HG02970 (cell line): ENCODE results near the gene TSHZ1.
"Not testable (repeated sequence)": the region's sequence is repeated elsewhere in the genome, so short reads cannot be mapped to it uniquely, and the experiment has no call there.

Source experiments
- ATAC-seq: cut with Tn5 transposase; IDR thresholded peaks from one replicate; pipeline ENCODE4 v1.9.1; 2021; ENCODE audit warnings: mild to moderate bottlenecking, moderate library complexity, moderate number of reproducible peaks; ENCODE audit not compliant: unreplicated experiment, low FRiP score

TSHZ1 gene

DNA sequence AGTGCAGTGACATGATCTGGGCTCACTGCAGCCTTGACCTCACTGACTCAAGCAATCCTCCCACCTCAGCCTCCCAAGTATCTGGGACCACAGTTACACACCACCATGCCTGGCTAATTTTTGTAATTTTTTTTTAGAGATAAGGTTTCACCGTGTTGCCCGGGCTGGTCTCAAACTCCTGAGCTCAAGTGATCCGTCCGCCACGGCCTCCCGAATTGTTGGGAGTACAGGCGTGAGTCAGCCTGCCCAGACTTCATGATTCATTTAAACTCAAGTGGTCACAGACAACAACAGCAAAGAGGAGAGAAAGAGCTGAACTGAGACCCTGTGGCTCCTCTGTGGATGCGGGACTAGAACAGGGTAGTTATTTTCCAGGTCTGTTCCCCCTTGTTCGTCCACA is 83.0 kb downstream of the TSHZ1 start:
- no peak for ATAC-seq

DNA sequence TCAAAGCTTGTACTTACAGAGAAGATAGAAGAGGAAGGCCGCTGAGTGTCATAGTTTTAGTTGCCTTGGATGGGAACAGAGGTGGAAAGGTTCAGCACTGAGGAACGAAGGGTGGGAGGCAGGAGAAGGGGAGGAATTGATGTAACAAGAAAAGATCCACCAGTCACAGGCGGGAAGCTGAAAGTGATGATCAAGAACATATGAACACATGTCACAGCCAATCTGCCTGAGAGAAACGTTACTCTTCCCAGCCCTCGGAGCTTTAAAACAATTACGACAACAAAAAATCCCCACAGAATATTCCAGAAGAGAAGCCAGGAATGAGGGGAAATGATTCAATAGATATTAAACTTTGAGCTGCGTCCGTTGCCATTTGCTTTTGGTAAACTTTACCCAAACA is 87.1 kb downstream of the TSHZ1 start:
- ATAC-seq = no peak

DNA sequence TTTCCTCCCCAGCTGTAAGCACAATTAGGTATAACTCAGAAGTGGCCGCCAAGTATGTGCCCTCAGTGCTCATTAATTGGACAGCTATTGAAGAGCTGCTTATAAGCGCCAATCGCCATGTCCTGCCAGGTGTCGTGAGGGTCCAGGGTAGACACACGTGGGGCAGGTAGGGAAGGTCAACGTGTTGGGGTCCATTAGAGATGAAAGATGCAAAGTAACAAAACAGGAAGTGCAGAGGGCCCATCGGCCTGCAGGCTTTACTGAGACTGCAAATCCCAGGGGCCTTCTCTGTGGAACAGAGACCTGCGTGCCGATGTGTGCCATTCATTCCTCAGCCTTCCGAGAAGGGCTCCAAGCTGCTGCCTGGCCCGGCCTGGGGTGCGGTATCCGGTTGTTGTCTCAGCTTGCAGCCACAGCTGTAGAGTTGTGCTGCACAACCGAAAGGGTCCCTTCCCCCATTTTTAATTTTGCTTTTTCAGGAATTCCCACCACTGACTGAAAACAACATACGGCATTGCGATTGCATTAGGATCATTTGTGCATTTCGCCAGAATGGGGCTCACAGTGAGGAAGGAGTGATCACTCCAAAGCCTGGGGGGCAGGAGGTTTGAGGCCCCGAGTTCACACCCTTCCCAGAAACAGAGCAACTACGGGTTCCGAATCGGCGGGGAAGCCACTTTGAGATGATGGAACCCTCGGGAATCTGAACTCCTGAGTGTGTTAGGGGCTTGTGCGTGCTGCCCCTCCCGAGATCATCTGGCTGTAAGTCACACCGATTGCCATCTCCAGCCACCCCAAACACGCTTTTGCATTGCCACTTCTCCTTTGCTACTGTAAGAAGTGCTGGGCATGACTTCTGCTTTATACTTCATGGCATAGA is 94.3 kb downstream of the TSHZ1 start:
- no peak for ATAC-seq

DNA sequence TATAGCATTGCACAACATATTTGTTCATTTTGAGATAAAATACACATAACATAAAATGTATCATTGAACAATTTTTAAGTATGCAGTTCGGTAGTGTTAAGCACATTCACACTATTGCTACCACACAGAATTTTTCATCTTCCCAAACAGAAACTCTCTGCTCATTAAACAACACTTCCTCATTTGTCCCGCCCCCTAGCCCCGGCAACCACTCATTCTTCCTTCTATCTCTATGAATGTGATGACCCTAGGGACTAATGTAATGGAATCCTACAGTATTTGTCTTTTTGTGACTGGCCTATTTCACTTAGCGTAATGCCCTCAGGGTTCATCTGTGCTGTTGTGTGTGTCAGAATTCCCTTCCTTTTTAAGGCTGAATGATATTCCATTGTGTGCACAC is 95.4 kb downstream of the TSHZ1 start:
- no peak for ATAC-seq

DNA sequence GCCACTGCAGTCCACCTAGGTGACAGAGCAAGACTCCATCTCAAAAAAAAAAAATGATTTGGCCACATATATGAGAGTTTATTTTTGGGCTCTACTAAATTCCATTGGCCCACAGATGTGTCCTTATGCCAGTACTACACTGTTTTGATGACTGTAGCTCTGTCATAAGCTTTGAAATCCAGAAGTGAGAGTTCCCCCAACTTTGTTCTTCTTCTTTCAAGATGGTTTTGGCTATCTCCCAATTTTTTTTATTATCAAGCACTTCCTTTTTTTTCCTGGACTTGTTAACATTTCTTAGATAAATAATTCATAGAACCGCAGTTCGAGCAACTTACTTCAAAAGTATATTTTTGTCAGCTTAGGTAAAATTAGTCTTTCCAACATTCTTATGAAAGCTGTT is 96.9 kb downstream of the TSHZ1 start:
- ATAC-seq = no peak

DNA sequence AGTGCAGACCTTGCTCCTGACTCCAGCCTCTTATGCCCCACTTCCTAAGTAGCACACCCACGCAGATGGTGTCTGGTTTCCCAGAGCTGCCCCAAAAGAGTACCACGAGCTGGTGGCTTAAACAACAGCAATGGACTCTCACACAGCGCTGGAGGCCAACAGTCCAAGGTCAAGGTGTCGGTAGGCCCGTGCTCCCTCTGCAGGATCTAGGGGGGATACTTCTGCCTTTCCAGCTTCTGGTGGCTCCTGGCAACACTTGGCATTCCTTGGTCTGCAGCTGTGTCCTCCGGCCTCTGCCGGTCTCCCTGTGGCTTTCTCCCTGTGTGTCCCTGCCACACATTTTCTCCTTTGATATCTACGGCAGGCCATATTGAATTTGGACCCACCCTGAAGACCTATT is 99.0 kb downstream of the TSHZ1 start:
- ATAC-seq = no peak

DNA sequence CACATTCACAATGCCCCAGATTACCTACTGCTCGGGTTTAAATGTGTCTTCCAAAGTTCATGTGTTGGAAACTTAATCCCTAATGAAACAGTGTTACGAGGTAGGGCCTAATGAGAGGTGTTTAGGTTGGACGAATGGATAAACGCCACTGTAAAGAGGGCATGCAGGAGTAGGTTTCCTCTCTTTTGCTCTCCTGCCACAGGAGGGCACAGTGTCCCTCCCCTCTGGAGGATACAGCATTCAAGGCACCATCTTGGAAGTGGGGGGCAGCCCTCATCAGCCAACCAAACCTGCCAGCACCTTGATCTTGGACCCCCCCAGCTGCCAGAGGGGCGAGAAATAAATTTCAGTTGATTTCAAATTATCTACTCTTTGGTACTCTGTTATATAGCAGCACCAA is 103.5 kb downstream of the TSHZ1 start:
- ATAC-seq = no peak

DNA sequence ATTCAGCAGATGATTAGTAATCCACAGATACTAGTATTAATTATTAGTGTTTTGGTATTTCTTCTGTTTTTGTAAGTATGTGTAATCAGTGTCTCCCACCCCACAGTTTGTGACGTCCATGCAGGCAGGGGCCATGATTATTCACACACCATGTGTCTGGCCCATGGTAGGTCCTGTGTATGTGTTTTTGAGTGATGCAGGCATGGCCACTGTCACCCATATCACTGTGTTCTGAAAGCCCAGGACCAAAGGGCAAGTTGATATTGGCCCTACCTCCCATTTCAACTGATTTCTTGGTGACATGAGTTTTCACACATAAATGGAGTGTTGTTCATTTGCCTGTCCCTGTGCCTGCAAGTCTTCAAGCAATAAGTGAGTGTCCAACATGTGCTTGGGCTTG is 104.0 kb downstream of the TSHZ1 start:
- no peak for ATAC-seq

DNA sequence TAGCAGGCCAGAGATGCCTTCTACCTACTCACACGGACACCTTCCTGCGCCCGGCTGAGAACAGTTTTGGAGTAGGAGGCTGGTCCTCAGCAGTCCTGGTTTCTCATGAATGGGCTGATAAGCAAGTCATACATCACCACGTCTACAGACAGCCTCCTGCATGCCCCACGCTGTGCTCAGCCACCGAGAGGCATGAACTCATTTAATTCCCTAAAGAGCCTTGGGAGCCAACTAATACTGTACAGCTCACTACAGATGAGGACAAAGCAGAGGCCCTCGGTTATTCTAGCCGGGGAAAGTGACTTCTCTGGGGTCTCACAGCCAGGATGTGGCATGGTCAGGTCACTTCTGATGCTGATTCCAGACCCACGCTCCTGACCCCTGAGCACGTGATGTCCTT is 105.6 kb downstream of the TSHZ1 start:
- no peak for ATAC-seq

DNA sequence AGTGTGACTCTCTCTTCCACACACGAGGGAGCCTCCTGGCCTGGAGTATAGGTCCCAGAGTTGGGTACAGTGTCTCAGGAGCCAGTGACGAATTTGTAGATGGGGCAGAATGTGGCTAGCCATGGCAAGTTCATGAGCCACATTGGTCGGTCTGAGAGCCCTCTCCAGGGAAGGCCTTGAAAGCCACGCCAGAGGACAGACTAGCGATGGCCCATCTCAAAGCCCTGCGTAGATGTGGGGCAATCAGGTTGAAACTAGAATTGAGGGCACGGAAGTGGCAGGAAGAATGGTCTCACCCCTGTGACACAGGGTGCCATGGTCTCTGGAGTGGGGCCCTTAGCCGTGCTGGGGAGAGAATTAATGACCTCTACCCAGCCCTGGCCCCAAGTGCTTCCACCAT is 106.2 kb downstream of the TSHZ1 start:
- no peak for ATAC-seq

DNA sequence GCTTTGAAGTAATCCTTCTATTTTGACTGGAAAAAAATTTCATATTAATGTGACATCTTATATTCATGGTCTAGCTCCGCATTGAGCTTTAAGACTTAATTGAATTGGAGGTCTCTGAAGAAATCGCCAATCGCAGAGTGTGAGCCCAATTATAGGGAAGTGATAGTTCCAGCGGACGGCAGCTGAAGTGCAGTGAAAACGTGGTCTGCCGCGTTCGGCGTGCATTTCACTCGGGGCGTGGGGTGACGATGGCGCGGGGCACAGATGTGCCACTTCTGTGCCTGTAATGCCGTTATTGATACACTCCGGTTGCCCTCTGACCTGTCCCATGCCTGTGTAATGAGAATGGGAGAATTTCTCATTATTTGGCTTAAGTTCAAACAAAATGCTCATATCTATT is 106.7 kb downstream of the TSHZ1 start:
- no peak for ATAC-seq

DNA sequence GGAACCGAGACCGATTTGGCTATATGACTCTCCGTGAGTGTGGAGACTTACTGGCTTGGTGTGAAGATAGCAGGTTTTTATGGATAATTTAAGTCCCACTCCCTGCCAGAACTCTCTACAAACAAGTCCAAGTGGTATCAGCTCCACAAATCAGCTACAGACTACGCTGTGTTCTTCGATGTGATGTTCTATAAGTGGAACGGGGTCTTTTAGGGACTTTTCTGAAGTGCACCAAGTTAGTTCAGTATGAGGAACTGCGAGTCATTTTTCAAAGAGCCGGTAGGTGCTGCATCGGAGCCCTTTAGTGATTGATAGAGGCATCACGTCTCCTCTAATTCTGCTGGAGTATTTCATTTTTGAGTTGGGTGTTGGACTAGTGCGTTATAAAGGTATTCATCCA is 107.1 kb downstream of the TSHZ1 start:
- ATAC-seq = no peak

DNA sequence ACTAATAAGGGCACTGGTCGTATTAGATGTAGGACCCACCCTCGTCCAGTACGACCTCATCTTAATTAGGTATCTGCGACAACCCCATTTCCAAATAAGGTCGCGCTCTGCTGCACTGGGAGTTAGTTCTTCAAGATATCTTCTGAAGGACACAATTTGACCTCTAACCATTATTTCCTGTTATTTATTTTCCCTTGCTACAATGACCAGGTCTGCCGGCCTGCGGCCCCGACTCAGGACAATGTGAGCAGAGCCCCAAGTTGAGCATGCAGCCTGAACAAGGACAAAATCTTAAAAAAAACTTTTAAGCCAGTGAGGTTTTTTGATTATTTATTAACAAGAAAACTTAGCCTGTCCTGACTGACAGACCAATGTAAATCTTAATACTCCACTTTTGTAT is 109.3 kb downstream of the TSHZ1 start:
- no peak for ATAC-seq

DNA sequence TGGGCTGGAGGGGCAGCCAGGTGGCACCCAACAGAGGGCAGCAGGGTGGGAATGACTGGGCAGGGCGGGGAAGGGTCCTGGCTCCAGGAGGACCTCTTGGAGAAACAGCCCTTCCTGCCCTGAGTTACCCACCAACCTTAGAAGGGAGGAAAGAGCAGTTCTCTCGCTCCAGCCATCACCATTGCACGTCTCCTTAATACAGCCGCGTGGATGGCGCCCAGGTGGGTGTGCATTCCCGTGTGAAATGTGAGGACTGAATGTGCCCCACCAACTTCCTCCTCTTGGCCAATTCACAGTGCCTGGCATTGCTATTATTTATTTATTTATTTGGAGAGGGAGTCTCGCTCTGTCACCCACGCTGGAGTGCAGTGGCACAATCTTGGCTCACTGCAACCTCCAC is 109.9 kb downstream of the TSHZ1 start:
- no peak for ATAC-seq

DNA sequence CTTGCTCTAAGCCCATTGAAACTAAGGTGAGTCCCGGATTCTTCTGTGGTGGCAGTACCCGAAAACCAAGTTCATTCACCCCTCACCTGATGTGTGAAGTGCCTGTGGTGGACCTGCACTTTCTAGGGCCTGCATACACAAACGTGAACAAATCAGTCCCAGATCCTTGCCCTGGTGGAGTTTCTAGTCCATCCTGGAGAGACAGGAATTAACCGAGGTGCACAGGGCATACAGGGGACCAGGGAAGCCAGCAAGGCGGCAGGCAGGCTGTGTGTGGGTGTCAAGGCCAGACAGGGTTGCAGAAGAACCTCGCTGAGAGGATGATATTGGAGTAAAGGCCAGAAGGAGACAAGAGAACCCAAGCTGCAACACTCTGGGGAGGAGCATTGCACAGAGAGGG is 110.8 kb downstream of the TSHZ1 start:
- ATAC-seq = no peak

DNA sequence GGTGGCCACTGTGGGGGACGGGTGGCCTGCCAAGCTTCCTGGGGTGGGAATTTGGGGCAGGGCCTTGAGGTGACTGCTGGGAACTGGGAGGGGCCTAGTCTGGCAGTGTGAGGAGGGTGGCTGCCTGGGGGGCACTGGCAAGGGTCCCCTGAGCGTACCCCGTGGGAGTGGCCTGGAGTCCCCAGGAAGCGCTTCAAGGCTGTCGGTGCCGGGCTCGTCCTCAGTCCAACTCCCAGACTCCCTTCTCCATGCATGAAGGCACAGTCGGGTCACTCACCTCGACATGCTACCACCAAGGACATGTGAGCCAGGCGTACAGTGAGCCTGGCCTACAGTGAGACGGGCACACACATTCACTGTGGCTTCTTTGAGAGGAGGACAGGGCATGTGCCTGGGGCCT is 111.6 kb downstream of the TSHZ1 start:
- no peak for ATAC-seq

DNA sequence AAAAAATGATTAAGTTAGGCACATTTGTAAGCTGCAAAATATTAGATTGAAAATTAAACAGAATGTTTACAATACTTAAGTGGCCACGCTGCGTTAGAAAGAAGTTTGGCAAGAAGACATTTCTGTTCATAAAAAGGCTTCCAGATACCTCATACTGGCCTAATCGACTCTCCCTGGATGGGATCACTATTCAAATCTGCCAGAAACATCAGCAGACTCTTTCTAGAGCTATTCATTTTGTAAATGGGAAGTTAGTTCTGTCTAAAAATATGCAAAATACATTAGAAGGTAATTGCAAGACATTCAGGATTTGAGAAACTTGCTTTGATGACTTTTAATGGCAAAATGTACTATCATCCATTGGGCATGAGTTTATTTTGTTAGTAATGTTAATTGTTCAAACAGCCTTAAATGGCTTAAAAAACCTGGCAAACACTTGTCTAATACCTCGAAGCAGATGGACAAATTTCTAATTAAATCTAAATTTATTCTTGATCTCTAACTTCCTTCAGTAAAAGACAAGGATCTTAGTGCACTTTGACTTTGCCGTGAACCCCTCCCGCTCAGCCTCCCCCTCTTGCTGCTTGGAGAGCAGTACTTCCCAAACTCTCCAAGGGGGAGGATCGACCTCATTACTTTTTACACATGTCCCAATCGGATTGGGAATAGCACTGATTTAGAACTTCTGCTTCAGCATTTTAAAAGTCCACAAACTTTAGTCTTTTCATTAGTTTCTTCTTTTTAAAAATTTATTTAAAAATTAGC is 113.4 kb downstream of the TSHZ1 start:
- no peak for ATAC-seq

DNA sequence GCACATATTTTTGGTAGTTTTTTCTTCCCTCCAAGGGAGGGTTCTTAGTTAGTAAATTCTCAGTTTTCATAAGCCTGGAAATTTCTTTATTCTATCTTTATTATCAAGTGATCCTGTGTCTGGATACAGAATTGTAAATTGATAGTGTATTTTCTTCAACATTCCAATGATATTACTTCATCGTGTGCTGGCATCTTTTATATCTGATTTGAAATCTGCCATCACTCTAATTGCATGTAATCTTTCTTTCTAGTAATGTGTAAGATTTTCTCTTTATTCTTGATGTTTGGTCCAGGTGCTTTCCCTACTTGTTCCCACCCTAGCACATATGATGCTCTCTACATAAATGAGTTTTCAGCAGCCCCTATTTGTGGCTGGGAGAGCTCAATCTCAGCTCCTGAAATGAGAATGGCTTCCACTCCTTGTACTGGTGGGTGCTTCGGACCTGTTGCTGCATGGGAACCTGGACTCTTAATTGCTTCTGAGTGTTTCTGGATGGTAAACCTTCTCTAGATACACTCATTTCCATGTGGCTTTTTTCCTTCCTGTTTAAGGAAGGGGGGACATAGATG is 114.2 kb downstream of the TSHZ1 start:
- no peak for ATAC-seq

DNA sequence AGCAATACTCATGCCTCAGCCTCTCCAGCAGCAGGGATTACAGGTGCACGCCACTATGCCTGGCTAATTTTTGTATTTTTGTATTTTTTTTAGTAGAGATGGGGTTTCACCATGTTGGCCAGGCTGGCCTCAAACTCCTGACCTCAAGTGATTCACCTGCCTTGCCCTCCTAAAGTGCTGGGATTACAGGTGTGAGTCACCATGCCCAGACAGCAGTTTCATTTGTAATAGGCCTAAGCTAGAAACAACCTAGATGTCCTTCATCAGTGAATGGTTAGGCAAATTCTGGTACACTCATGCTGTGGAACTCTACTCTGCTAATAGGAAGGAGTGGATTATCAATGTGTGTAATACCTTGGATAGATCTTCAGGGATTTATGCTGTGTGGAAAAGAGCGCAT is 119.2 kb downstream of the TSHZ1 start:
- ATAC-seq = not testable (repeated sequence)

DNA sequence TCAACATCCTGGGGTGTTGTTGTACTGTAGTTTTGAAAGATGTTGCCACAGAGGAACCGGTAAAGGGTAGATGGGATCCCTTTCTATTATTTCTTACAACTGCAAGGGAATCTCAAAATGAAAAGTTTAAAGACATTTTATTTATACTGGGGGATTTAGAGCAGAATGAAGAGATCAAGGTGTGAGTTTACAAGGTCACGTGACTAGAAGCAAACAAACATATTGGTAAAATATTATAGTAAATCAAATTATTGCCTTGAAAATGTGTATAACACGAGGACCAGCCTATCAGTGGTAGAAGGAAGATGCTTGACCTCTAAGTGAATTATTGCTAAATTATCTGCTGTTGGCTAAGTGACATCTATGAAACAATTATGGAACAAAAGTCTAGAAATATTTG is 119.7 kb downstream of the TSHZ1 start:
- ATAC-seq = no peak

DNA sequence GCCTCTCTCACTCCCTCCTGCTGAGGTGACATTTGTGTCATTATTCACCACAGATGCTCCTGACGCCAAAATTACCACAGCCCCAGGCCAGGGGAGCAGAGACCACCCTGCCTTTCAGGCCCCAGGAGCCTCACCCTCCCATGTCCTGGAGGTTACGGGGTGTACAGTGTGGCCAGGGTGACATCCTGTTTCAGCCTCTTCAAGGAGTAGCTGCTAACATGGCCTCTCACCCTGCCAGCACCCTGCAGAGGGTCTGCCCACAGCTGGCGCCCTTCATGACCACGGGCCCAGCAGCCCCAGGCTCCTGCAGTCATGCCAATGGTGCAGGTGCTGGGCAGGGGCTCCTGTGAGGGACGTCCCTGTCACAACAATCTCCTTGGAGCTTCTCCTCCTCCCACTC is 124.3 kb downstream of the TSHZ1 start:
- ATAC-seq = no peak

DNA sequence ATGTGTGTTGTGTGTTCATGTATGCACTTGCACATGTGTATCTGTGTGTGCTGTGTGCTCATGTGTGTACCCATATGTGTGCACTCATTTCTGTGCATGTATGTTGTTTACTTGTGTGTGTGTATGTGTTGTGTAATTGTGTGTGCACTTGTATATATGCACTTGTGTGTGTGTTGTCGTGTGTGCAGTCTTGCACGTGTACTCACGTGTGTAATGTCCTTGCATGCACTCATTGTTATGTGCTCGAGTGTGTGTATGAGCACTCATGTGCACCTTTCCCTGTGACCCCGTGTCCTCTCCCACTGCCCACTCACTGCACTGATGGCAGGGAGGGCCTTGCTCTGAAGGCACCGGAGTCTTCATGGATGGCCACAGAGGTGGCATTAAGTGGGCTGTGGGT is 124.9 kb downstream of the TSHZ1 start:
- ATAC-seq = no peak
